Measurements from ENCODE around the gene BNC2.

DNA sequence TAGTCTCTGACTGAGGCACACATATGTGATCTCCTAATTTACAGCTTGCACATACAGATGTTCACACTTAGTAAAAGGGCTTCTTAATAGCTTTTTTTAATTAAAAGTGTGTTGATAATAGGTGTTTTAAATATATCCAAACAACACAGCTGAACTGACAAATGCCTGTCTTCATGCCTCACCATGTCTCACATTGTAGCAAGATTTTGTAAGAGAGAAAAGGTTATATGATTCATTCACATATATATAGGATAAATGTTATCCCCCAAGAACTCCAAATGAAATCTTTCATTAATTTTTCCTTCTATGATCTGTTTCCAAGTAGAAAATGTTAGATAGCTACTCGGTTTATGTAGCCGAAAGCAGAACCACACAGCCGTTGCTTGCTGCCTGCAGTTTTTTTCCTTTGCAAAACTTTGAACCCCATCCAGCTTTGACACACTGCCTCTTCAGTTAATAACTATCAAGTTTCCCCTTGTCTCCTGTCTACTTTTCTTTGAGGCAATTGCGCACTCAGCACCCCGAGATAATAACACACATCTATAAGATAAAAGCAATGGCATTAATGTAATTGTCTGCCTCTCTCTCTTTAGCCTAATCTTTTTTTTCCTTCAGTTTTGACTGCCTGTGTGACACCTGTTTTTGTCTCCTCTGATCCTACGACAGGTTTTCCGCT is 299.2 kb downstream of the BNC2 start:
- TF ChIP-seq GATA2 (IDR thresholded peaks at IDR 0.05; ENCODE audit: low read depth, low read length) (no peak), GATA3 (IDR thresholded peaks at IDR 0.05; ENCODE audit: low read depth, low read length) (no peak)
